ENCODE measurements around the gene DDX24.

The DDX24 gene

GRCh38 chr14:94005324-94006073 lies 75.5 kb downstream of the DDX24 start:
- ATAC-seq: peak; percentile 17

GRCh38 chr14:94004015-94004414 lies 77.0 kb downstream of the DDX24 start:
- no peak for ATAC-seq

- no peak for ATAC-seq
Measured at GRCh38 chr14:94003397-94003796, 77.6 kb downstream of the DDX24 start.

GRCh38 chr14:94001501-94002396 lies 79.3 kb downstream of the DDX24 start:
- ATAC-seq: peak; percentile 58 to 74

- ATAC-seq: no peak
Measured at GRCh38 chr14:94001016-94001415, 80.0 kb downstream of the DDX24 start.

- ATAC-seq: no peak
Measured at GRCh38 chr14:94000267-94000666, 80.7 kb downstream of the DDX24 start.

GRCh38 chr14:93999573-93999972 lies 81.4 kb downstream of the DDX24 start:
- no peak for ATAC-seq

- no peak for ATAC-seq
Measured at GRCh38 chr14:93998871-93999403, 82.1 kb downstream of the DDX24 start.
